Kidney (tissue), 14 donors: Measurements from ENCODE around the gene DSCAM. TPM values are rescaled to one million over a fixed set of nuclear protein-coding genes. Genes with fewer than 3 reads are reported as not detected.
A peak's percentile ranks its signal among the peaks of the same experiment; 100 is the strongest.

Source experiments
- DNase-seq, 5 donors: peaks; one replicate each; pipeline ENCODE4 v3.0.0-alpha.2; 2013 to 2020
- FAIRE-seq: peaks from 2 replicates; lab custom pipeline; 2012; peaks lifted over from hg19 to GRCh38; lab: Jason Lieb, UNC
- H3K27ac ChIP-seq, 2 donors: one replicate each; pipeline ENCODE4 v1.7.0; 2013; ENCODE audit warnings: low read depth in 2 of 2, low read length in 2 of 2, inconsistent platforms in 1 of 2
- H3K27me3 ChIP-seq: one replicate; pipeline ENCODE4 v1.7.1; 2013; ENCODE audit warnings: low read length, inconsistent platforms; ENCODE audit not compliant: control insufficient read depth, insufficient read depth
- H3K36me3 ChIP-seq, 3 donors: one replicate each; pipeline versions ENCODE4 v1.7.0 to v1.7.1; 2013; ENCODE audit warnings: low read length in 3 of 3, control low read depth in 1 of 3, inconsistent platforms in 1 of 3; ENCODE audit not compliant: insufficient read depth in 3 of 3, control insufficient read depth in 2 of 3
- H3K4me1 ChIP-seq, 3 donors: one replicate each; pipeline versions ENCODE4 v1.7.0 to v1.7.1; 2013; ENCODE audit warnings: low read length in 3 of 3, inconsistent platforms in 1 of 3, low read depth in 1 of 3; ENCODE audit not compliant: control insufficient read depth in 2 of 3, insufficient read depth in 2 of 3
- H3K4me3 ChIP-seq, 3 donors: one replicate each; pipeline versions ENCODE4 v1.7.0 to v1.8.1; 2013; ENCODE audit warnings: low read length in 3 of 3, control low read depth in 1 of 3, inconsistent platforms in 1 of 3
- H3K9ac ChIP-seq, 3 donors: one replicate each; pipeline versions ENCODE4 v1.7.0 to v1.7.1; 2013; ENCODE audit warnings: low read length in 3 of 3, control low read depth in 1 of 3, inconsistent platforms in 1 of 3
- H3K9me3 ChIP-seq, 3 donors: one replicate each; pipeline versions ENCODE4 v1.7.0 to v1.7.1; 2013; ENCODE audit warnings: low read length in 3 of 3, control low read depth in 1 of 3, inconsistent platforms in 1 of 3; ENCODE audit not compliant: control insufficient read depth in 2 of 3, insufficient read depth in 1 of 3
- intact Hi-C: fragments of 100-400 bp; cut with DNase I; formaldehyde crosslinking; loops from one replicate; pipeline ENCODE4 v1.11.1; 2022
- polyA plus RNA-seq: library from polyadenylated mRNA; stranded (reverse); fragments of 350-450 nt; fragmentation: Illumina TruSeq; extraction: RNeasy Lipid Tissue Mini Kit (QIAGEN cat#74804); gene quantifications from one replicate; pipeline ENCODE4 v1.2.3, GENCODE V29; 2014; ENCODE audit warnings: low read depth, low replicate concordance; ENCODE audit not compliant: insufficient read depth
- total RNA-seq: library from RNA; stranded (reverse); fragmentation: NEBNext Ultra II Directional; extraction: Animal tissue kit (Norgen Biotek cat#: 25700); gene quantifications from one replicate; pipeline ENCODE4 v1.2.1, GENCODE V29; 2021
- TF ChIP-seq, protein P1 (sequence below): IDR thresholded peaks from 3 replicates; pipeline ENCODE4 v1.5.1; 2012; ENCODE audit warnings: mild to moderate bottlenecking, moderate library complexity, borderline replicate concordance; ENCODE audit not compliant: insufficient read depth; ENCODE audit errors: extremely low read depth
- donor health status: control.
- donor health status: control.
- donor health status: control.
- donor health status: control.
- donor health status: control.
- donor health status: DM: yes; HTN: yes; CAD: no.
- donor health status: Normal renal cell carcinoma (clear cell type).

The DSCAM gene
- total and polyA plus RNA-seq, 2 donors from 2014 or later = not detected

DNA sequence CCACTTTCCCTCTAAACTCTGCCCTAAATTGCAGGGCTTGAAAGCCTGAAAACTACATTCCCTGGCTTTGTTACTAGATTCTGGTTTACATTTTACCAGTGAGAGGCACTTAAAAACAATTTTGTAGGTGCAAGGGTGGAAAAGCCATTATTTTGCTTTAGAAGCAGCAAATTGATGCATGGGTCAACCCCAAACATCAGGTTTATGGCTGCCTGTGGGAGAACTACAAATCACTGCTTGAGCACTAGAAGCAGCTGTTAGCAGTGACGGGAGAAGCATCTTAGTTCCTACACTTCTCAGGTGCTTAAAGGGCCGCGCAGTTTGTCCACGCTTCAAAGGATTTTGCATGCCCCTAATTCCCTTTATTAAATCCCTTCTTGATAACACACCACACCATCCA, 562.5 kb downstream of the DSCAM start:
- FAIRE-seq = no peak
- intact Hi-C loops = no loop called here

DNA sequence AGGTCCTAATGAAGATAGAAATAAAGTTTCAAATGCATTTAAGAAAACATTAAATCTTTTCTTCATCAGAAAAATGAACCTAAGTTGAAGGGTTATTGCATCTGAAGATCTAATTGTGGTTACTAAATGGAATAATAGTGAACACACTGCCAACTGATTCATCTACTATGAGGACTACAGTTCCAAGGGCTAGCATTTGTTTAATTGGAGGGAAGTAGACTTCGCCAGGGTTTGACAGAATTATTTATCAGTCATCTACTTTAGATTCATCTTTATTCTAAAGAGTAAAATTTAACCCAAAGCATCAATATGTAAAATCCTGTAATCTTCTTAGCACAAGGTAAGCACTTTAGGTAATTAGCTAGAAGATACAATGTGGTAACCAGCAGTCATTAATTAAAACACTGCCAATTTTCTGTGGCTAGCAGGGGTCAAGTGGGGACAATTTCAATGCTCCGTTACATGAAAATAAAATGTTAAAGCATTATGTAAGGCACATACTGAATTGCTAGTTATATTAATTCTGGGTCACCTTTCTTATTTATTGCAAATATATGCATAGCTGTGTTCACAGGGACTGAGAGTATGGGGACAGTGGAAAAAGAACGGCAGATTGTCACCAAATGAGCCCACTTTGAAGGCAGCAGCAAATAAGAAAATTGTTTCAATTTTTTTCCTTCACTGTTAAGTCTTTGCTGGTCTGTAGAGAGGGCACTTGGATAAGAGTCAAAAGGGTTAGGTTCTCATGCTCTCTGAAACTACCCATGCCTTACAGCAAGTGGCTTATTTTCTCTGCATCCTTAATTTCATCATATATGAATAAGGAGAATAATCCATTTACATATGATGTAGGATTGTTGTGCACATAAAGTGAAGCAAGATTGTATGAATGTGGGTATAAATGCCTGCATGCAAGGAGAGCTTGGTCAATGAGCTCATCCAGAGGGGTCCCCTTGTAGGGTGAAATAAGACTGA, 563.8 kb downstream of the DSCAM start:
- no peaks in the 10 kb centered on the region for H3K27me3 ChIP-seq
- H3K9ac ChIP-seq = no peak overlapping the region
- no peaks in the 10 kb centered on the region for H3K9me3 ChIP-seq
- H3K4me3 ChIP-seq = no peak overlapping the region
- TF ChIP-seq, protein P1, sequence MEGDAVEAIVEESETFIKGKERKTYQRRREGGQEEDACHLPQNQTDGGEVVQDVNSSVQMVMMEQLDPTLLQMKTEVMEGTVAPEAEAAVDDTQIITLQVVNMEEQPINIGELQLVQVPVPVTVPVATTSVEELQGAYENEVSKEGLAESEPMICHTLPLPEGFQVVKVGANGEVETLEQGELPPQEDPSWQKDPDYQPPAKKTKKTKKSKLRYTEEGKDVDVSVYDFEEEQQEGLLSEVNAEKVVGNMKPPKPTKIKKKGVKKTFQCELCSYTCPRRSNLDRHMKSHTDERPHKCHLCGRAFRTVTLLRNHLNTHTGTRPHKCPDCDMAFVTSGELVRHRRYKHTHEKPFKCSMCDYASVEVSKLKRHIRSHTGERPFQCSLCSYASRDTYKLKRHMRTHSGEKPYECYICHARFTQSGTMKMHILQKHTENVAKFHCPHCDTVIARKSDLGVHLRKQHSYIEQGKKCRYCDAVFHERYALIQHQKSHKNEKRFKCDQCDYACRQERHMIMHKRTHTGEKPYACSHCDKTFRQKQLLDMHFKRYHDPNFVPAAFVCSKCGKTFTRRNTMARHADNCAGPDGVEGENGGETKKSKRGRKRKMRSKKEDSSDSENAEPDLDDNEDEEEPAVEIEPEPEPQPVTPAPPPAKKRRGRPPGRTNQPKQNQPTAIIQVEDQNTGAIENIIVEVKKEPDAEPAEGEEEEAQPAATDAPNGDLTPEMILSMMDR = no peak
- no peaks in the 10 kb centered on the region for H3K4me1 ChIP-seq
- no peak overlapping the region for H3K27ac ChIP-seq
- H3K36me3 ChIP-seq = no peaks in the 10 kb centered on the region
- DNase-seq (no peak), FAIRE-seq (no peak)
- intact Hi-C loops = no loop called here

More for the DNA sequence above, 562.5 kb downstream of the DSCAM start:
- peak in 3 of 5 donors; percentile 19 to 53 (median 34) for DNase-seq
- H3K4me3 ChIP-seq = no peak overlapping the region
- TF ChIP-seq, protein P1 = no peak
- no peaks in the 10 kb centered on the region for H3K36me3 ChIP-seq
- no peak overlapping the region for H3K27ac ChIP-seq
- no peaks in the 10 kb centered on the region for H3K4me1 ChIP-seq
- no peak overlapping the region for H3K9ac ChIP-seq
- H3K27me3 ChIP-seq = no peaks in the 10 kb centered on the region
- H3K9me3 ChIP-seq = no peaks in the 10 kb centered on the region

DNA sequence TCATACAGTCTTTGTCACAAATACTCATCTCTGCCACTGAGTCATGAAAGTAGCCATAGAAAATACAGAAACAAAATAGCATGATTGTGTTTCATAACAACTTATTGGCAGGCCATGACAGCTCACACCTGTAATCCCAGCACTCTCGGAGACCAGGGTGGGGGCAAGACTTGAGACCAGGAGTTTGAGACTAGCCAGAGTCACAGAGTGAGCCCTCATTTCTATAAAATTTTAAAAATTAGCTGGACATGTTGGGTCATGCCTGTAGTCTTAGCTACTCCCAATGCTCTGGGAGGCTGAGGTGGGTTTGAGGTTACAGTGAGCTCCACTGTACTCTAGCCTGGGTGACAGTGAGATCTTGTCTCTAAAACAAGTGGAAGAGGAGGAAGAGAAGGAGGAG, 568.6 kb downstream of the DSCAM start:
- no peak overlapping the region for H3K4me3 ChIP-seq
- FAIRE-seq (no peak), DNase-seq (no peak)
- intact Hi-C loops = no loop called here
- H3K36me3 ChIP-seq = no peaks in the 10 kb centered on the region
- TF ChIP-seq, protein P1 = no peak
- H3K27ac ChIP-seq = no peak overlapping the region
- H3K9me3 ChIP-seq = peaks cover 0 to 2% (median 0%) of the 10 kb centered on the region in 3 donors
- no peak overlapping the region for H3K9ac ChIP-seq
- no peaks in the 10 kb centered on the region for H3K27me3 ChIP-seq
- H3K4me1 ChIP-seq = no peaks in the 10 kb centered on the region
